ENCODE data around the gene ANO2. TPM values are rescaled to one million over a fixed set of nuclear protein-coding genes. Genes with fewer than 3 reads are reported as not detected.
A peak's percentile ranks its signal among the peaks of the same experiment; 100 is the strongest.

The ANO2 gene
- total RNA-seq, 8 experiments from 2014 or later = 0.46 to 162 (median 5.5) TPM

DNA sequence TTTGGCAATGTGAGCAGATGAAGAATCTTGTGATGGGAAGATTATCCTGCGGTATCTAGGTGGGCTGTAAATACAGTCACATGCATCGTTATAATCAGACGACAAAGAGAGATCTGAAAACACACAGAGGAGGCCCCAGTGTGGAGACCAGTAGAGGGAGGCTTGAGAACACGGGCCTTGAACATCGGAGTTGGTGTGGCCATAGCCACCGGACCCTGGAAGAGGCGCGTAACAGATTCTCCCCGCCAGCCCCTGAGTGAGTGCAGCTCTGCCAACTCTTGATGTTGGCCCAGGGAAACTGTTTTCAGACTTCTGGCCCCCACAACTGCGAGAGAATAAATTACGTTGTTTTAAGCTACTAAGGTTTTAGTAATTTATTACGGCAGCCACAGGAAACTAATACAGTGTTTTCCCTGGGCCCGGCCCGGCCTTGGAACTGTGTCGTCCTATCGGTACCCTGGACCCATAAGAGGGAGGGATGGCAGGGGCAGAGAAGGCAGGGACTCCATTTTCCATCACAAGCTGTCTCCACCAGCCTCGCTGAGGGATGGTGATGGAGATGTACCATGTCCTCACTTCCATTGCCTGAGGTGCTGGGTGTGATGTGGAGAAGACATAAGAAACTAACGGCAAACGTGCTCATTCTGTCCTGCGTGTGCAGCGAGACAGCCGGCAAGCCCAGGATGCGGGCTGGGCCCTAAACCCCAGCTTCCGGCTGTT lies 421.5 kb downstream of the ANO2 start:
- Histone ChIP-seq H3K4me1 (replicated peaks in 1 of 2) (no peaks in the 10 kb centered on the region), H3K4me3 (no peak overlapping the region), H3K27ac (no peak overlapping the region)
- no peak for ATAC-seq (replicated peaks in 6 of 8)
- in situ Hi-C loops (cut with MboI; ENCODE audit: low pct_unique_long_range_greater_than_20kb in 2 of 9, low sequenced_read_pairs in 9 of 9, unreplicated experiment in 9 of 9) = no loop called here
- 60 to 100% (median 91%) methylated on average over 1 to 12 of the region's 24 CpGs; no CpG with 5 or more reads in 1 of the 10 experiments for WGBS, 10 experiments

DNA sequence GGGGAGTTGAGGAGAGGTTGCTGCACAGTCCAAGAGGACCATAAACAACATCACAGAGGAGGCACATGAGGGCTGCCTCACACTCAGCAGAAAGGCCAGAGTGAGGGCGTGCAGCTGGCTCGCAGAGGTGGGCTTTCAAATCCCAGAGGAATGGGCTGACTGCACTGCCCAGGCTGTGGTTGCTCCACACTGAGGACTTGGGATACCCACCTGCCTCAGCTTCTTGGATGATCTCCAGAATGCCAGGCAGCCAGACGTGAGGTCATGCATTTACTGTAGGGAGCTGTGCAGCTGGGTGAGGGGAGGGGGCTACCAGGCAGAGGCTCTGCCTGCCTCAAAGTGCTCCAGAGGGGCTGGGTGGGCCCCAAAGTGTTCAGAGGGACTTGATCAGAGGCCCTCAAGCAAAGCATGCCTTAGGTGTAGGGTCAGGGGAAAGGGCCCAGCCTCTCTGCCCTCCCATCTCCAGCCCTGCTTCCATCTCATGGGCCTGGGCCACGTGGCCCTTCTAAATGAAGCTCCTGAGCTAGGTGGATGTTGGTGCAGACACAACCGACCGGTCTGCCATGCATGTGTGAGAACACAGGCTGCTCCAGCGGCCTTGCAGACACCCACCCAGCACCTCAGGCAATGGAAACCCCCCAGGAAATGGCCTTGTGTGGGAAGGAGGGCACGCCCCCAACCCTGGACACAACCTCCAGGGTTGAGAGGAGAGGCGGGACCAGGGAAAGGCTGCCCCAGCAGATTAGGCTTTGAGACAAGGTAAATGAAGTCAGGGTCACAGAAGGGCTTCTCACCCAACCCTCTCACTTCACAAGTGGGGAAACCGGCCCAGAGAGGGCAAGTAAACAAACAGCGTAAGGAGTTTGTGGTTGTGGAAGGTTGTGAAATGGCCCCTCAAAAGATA lies 422.4 kb downstream of the ANO2 start:
- in situ Hi-C loops (cut with MboI; ENCODE audit: low pct_unique_long_range_greater_than_20kb in 2 of 9, low sequenced_read_pairs in 9 of 9, unreplicated experiment in 9 of 9) = no loop called here
- Histone ChIP-seq H3K4me3 (no peak overlapping the region), H3K27ac (no peak overlapping the region), H3K4me1 (replicated peaks in 1 of 2) (no peaks in the 10 kb centered on the region)
- peak in 1 of 8 experiments; percentile 69 for ATAC-seq (replicated peaks in 6 of 8)
- 50 to 100% (median 83%) methylated on average over 1 to 8 of the region's 11 CpGs; no CpG with 5 or more reads in 4 of the 10 experiments for WGBS, 10 experiments

DNA sequence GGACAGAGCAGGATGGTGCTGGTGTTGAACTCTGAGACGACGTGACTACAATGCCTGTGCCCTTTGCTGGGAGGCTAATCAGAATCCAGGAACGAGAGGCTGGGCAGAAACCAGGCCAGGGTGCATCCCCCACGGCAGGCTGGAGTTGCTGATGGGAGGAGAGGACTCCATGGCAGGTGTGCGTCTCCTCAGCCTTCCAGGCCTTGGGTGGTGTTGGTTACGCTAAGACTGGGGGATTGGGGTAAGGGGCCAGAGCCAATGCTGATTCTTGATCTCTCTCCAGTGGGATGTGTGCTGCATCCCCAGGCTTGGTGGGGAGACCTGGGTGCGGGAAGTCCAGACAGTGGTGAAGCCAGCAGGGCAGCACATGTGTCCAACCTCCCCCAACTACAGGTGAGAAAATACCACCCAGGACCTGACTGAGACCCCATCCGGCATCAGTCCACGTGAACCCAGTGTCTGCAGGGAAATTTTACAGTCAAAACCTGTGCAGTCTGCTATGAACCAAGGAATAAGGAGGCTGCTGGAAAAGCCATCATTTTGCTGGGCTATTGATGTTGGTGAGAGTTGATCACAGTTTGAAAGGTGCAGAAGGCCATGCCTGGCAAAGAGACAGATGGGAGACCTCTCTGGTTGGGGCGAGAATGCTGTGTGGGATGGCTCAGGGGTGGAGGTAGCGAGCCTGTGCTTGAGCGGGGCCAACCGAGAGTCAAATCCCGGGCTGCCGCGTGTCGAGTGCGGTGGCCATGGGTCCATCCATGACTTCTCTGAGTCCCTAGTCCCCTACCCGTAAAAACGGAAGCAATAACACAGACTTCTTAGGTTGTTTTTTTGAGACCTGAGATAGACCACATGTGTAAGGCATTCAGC lies 423.4 kb downstream of the ANO2 start:
- in situ Hi-C loops (cut with MboI; ENCODE audit: low pct_unique_long_range_greater_than_20kb in 2 of 9, low sequenced_read_pairs in 9 of 9, unreplicated experiment in 9 of 9) = no loop called here
- Histone ChIP-seq H3K4me3 (no peak overlapping the region), H3K27ac (no peak overlapping the region), H3K4me1 (replicated peaks in 1 of 2) (no peaks in the 10 kb centered on the region)
- ATAC-seq (replicated peaks in 6 of 8) = no peak
- WGBS, 10 experiments = 50 to 100% (median 87%) methylated on average over 1 to 16 of the region's 20 CpGs; no CpG with 5 or more reads in 2 of the 10 experiments

DNA sequence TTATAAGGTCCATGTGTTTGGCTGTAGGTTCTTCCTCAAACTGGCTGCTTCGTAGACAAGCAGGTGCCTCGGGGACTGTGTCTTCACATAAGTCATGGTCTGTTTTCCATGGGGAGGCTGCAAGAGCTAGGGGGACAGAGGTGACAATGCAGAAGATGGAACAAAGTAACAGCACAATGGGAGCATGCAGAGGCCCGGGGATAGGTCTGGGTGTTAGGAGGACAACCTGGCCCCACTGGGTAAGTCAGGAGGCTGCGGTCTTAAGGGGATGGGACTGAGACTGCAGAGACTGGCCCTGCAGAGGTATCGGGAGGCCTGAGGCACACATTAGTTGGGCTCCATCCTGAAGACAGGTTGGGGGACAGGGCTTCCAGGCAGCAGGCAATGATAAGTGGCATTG lies 424.2 kb downstream of the ANO2 start:
- no peak for ATAC-seq (replicated peaks in 6 of 8)
- Histone ChIP-seq H3K27ac (no peak overlapping the region), H3K4me3 (no peak overlapping the region), H3K4me1 (replicated peaks in 1 of 2) (no peaks in the 10 kb centered on the region)
- in situ Hi-C loops (cut with MboI; ENCODE audit: low pct_unique_long_range_greater_than_20kb in 2 of 9, low sequenced_read_pairs in 9 of 9, unreplicated experiment in 9 of 9) = no loop called here
- 67 to 100% (median 92%) methylated on average over 1 to 4 of the region's 5 CpGs; no CpG with 5 or more reads in 4 of the 10 experiments for WGBS, 10 experiments

DNA sequence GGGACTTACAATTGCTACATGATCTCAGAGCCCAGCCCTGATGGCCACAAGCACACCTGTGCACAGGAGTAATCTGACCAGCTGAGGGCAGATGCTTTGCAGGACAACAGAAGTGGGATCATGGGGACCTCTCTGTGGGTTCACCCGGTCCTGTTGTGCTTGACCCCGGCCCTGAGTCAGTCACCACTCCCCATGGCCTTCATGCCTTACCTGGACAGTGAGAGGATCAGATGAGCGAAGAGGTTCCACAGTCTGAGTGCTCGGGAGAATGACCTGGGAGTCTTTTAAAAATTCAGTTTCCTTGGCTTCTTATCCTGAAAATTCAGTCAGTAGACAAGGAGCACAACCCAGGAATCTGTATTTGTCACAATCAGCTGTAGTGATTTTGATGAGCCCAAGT lies 425.0 kb downstream of the ANO2 start:
- 83% methylated on average over 2 of the region's 4 CpGs; no CpG with 5 or more reads in 9 of the 10 experiments for WGBS, 10 experiments
- ATAC-seq (replicated peaks in 6 of 8) = no peak
- H3K4me3 ChIP-seq = no peak overlapping the region
- in situ Hi-C loops (cut with MboI; ENCODE audit: low pct_unique_long_range_greater_than_20kb in 2 of 9, low sequenced_read_pairs in 9 of 9, unreplicated experiment in 9 of 9) = no loop called here
- no peaks in the 10 kb centered on the region for H3K4me1 ChIP-seq (replicated peaks in 1 of 2)
- no peak overlapping the region for H3K27ac ChIP-seq

DNA sequence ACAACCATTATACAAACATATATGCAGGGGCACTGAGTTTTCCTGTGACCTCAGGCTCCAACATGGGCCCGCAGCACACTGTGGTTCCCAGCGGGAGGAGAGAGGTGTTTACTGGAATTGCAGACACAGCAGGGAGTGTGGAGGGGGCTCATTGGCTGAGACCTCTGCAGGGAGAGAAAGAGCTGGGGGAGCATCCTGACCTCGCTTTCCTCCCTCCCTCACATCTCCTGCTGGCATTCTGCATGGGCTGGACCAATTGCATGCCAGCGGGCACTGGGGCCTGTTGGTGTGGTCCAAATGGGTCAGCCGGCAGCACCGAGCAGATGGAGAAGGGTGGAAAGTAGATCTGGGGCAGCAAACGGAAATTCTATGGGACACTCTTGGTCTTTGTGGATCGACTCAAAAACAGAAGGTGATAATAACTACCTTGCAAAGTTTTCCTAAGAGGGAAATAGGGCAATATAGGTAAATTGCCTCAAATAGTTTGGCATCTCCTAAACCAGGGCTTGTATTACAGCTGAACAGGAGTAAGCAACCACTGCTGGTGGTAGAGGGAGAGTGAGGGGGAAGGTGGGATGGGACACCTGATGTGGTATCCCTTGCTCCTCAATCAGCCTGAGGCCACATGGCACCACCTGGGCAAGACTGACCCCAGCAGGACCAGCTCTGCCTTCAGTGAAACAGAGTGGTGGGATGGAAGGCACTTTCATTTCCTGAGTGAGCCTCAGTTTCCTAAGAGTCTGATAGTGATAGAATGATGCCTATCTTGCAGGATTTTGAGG lies 426.3 kb downstream of the ANO2 start:
- no peak overlapping the region for H3K27ac ChIP-seq
- ATAC-seq (replicated peaks in 6 of 8) = peak in 1 of 8 experiments; percentile 17
- no peaks in the 10 kb centered on the region for H3K4me1 ChIP-seq (replicated peaks in 1 of 2)
- 56 to 100% (median 84%) methylated on average over 1 to 8 of the region's 8 CpGs; no CpG with 5 or more reads in 3 of the 10 experiments for WGBS, 10 experiments
- no peak overlapping the region for H3K4me3 ChIP-seq
- in situ Hi-C loops (cut with MboI; ENCODE audit: low pct_unique_long_range_greater_than_20kb in 2 of 9, low sequenced_read_pairs in 9 of 9, unreplicated experiment in 9 of 9) = no loop called here

DNA sequence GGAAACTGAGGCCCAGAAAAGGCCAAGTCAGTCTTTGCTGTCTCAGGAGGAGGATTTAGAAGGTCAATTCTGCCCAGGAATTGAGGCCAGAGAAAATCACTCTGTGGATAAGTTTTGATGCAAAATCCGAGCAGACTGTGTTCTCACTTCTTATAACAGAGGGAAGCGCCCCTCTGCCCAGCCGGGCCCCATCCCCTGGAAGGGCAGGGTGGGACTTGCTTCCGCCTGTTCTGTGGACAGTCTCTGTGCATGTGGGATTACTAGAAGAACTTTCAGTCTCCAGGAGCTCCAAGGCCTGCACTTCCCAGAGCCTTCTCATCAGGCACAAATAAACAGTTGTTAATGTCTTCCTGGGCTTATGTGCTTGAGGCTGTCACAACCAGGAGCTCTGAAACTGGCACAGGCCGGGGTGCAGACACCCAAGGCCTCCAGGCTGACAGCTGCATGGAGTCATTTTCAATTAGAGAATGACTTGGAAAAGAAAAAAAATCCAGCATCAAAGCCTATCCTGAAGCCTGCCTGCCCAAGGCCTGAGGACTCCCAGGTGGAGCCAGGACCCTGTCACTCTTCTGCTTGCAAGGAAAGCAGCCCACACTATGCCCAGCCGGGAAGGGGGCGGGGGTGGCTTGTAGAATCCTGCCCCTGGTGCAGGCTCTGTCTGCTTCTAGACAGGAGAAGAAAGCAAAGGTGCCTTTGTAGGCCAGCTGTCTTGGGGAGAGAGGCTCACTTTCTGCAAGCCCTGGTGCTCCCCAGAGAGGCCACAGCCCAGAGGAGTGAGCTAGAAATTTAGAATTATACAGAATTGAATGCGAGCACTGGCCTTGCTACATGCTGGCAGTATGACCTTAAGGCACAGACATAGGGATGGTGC lies 428.5 kb downstream of the ANO2 start:
- no peak overlapping the region for H3K27ac ChIP-seq
- in situ Hi-C loops (cut with MboI; ENCODE audit: low pct_unique_long_range_greater_than_20kb in 2 of 9, low sequenced_read_pairs in 9 of 9, unreplicated experiment in 9 of 9) = no loop called here
- WGBS, 10 experiments = 0 to 90% (median 57%) methylated on average over 1 to 6 of the region's 8 CpGs; no CpG with 5 or more reads in 4 of the 10 experiments
- no peaks in the 10 kb centered on the region for H3K4me1 ChIP-seq (replicated peaks in 1 of 2)
- ATAC-seq (replicated peaks in 6 of 8) = peak in 4 of 8 experiments; percentile 32 to 79 (median 63)
- H3K4me3 ChIP-seq = no peak overlapping the region

DNA sequence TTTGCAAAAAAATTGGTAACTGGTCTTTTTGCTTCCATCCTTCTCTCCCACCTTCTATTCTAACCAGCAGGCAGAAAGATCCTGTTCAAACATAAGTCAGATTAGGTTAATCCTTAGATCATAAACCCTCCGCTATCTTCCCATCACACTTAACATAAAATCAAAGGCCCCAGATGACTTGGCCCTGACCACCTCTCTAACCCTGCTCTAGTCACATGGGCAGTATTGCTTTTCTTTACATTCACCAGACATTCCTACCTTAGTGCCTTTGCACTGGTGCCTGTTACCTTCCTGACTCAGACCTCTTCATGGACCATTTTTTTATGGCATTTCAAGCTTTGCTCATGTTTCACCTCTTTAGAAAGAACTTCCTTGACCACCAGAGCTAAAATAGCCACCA lies 429.6 kb downstream of the ANO2 start:
- Histone ChIP-seq H3K27ac (no peak overlapping the region), H3K4me1 (replicated peaks in 1 of 2) (no peaks in the 10 kb centered on the region), H3K4me3 (no peak overlapping the region)
- ATAC-seq (replicated peaks in 6 of 8) = no peak
- in situ Hi-C loops (cut with MboI; ENCODE audit: low pct_unique_long_range_greater_than_20kb in 2 of 9, low sequenced_read_pairs in 9 of 9, unreplicated experiment in 9 of 9) = no loop called here
- 86 to 100% (median 100%) methylated on average over 1 of the region's 1 CpG; no CpG with 5 or more reads in 1 of the 10 experiments for WGBS, 10 experiments

DNA sequence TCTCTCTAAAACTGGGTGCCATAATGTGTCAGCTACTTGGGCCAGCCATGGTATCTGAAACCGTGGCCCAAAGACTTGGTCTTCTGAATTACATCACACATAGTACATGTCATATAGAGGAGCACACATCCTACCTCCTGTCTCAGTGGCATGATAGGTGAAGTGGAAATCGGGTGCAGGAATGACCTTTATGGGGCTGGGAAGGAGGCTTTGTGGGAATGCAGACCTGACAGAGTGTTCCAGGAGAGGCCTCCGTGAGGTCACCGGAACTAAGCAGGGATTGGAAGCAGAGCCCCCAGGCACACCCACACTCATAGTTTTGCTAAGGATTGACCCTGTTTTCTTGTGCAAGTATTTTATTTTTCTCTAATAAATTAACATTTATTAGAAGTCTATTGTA lies 430.5 kb downstream of the ANO2 start:
- WGBS, 10 experiments = 80 to 100% (median 80%) methylated on average over 1 of the region's 4 CpGs; no CpG with 5 or more reads in 5 of the 10 experiments
- no peak for ATAC-seq (replicated peaks in 6 of 8)
- in situ Hi-C loops (cut with MboI; ENCODE audit: low pct_unique_long_range_greater_than_20kb in 2 of 9, low sequenced_read_pairs in 9 of 9, unreplicated experiment in 9 of 9) = no loop called here
- Histone ChIP-seq H3K27ac (no peak overlapping the region), H3K4me1 (replicated peaks in 1 of 2) (no peaks in the 10 kb centered on the region), H3K4me3 (no peak overlapping the region)

- in situ Hi-C loops (cut with MboI; ENCODE audit: low pct_unique_long_range_greater_than_20kb in 2 of 9, low sequenced_read_pairs in 9 of 9, unreplicated experiment in 9 of 9) = no loop called here
- H3K4me1 ChIP-seq (replicated peaks in 1 of 2) = no peaks in the 10 kb centered on the region
- no peak overlapping the region for H3K4me3 ChIP-seq
- H3K27ac ChIP-seq = no peak overlapping the region
- WGBS, 10 experiments = 60 to 100% (median 77%) methylated on average over 1 to 3 of the region's 6 CpGs; no CpG with 5 or more reads in 6 of the 10 experiments
- ATAC-seq (replicated peaks in 6 of 8) = no peak
Measured at GRCh38 chr12:5514016-5514415, 431.0 kb downstream of the ANO2 start.

GRCh38 chr12:5513406-5513805 lies 431.7 kb downstream of the ANO2 start:
- H3K4me3 ChIP-seq = no peak overlapping the region
- no peak for ATAC-seq (replicated peaks in 6 of 8)
- H3K27ac ChIP-seq = no peak overlapping the region
- in situ Hi-C loops (cut with MboI; ENCODE audit: low pct_unique_long_range_greater_than_20kb in 2 of 9, low sequenced_read_pairs in 9 of 9, unreplicated experiment in 9 of 9) = no loop called here
- WGBS, 10 experiments = 80 to 100% (median 86%) methylated on average over 1 to 3 of the region's 4 CpGs
- H3K4me1 ChIP-seq (replicated peaks in 1 of 2) = no peaks in the 10 kb centered on the region

Data from motor neuron (in vitro differentiated cells).